ENCODE results near the gene XCR1.

- no peak for TF ChIP-seq POLR2A (IDR thresholded peaks at IDR 0.05)
- TF ChIP-seq, protein P1, sequence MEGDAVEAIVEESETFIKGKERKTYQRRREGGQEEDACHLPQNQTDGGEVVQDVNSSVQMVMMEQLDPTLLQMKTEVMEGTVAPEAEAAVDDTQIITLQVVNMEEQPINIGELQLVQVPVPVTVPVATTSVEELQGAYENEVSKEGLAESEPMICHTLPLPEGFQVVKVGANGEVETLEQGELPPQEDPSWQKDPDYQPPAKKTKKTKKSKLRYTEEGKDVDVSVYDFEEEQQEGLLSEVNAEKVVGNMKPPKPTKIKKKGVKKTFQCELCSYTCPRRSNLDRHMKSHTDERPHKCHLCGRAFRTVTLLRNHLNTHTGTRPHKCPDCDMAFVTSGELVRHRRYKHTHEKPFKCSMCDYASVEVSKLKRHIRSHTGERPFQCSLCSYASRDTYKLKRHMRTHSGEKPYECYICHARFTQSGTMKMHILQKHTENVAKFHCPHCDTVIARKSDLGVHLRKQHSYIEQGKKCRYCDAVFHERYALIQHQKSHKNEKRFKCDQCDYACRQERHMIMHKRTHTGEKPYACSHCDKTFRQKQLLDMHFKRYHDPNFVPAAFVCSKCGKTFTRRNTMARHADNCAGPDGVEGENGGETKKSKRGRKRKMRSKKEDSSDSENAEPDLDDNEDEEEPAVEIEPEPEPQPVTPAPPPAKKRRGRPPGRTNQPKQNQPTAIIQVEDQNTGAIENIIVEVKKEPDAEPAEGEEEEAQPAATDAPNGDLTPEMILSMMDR (IDR thresholded peaks at IDR 0.05), result no peak
Measured at GRCh38 chr3:46022909-46023785, 4.1 kb downstream of the XCR1 start.
